IMR-90 (cell line): Measurements from ENCODE around the gene COL27A1. TPM values are rescaled to one million over a fixed set of nuclear protein-coding genes. Genes with fewer than 3 reads are reported as not detected.

Experiments used
- ATAC-seq: fragments of 200-7000 bp; cut with Tn5 transposase; 2 replicates; pipeline ENCODE4 v1.9.1; 2020; ENCODE audit warnings: low read depth, mild to moderate bottlenecking, moderate library complexity
- BruUV-seq: library from RNA; stranded (reverse); fragments of 400-500 nt; replicated peaks from 2 replicates; lab custom pipeline; 2021; lab: Mats Ljungman, UMichigan
- CTCF ChIA-PET: fragments of 300-600 bp; formaldehyde crosslinking; extraction: SDS; loops from one replicate; lab custom pipeline; 2021; ENCODE audit warnings: antibody characterized with exemption; lab: Yijun Ruan, JAX
- POLR2A ChIA-PET: fragments of 300-600 bp; sonication (Branson Sonifier 250); formaldehyde crosslinking; loops from one replicate; lab custom pipeline; 2022; ENCODE audit warnings: antibody characterized with exemption; ENCODE audit not compliant: unreplicated experiment; lab: Charles Lee
- DNase-seq: peaks from one replicate; pipeline ENCODE4 v3.0.0; 2013
- H2AFZ ChIP-seq: replicated peaks from 2 replicates; pipeline ENCODE3; 2013; ENCODE audit warnings: low read length, mild to moderate bottlenecking; ENCODE audit not compliant: poor library complexity
- H2AK5ac ChIP-seq: 2 replicates; pipeline ENCODE4 v1.6.1; 2013; ENCODE audit warnings: low read depth, low read length, inconsistent platforms
- H2AK9ac ChIP-seq: replicated peaks from 2 replicates; pipeline ENCODE3; 2013; ENCODE audit warnings: mild to moderate bottlenecking, low read depth, low read length, moderate library complexity; ENCODE audit not compliant: poor library complexity
- H2BK120ac ChIP-seq: 2 replicates; pipeline ENCODE4 v1.6.1; 2013; ENCODE audit warnings: low read depth, low read length, inconsistent platforms
- H2BK15ac ChIP-seq: 3 replicates; pipeline ENCODE4 v1.6.1; 2013; ENCODE audit warnings: low read depth, low read length, inconsistent platforms
- H2BK20ac ChIP-seq: 2 replicates; pipeline ENCODE4 v1.6.1; 2013; ENCODE audit warnings: low read depth, mild to moderate bottlenecking, inconsistent platforms, low read length, moderate library complexity
- H2BK5ac ChIP-seq: 2 replicates; pipeline ENCODE4 v1.6.1; 2013; ENCODE audit warnings: mild to moderate bottlenecking, low read depth, low read length, inconsistent platforms; ENCODE audit not compliant: poor library complexity, severe bottlenecking
- H3K14ac ChIP-seq: replicated peaks from 2 replicates; pipeline ENCODE4 v1.6.1; 2013; ENCODE audit warnings: low read depth, low read length, inconsistent platforms
- H3K18ac ChIP-seq: 2 replicates; pipeline ENCODE4 v1.6.1; 2013; ENCODE audit warnings: low read depth, low read length, control low read depth
- H3K23ac ChIP-seq: 2 replicates; pipeline ENCODE4 v1.6.1; 2013; ENCODE audit warnings: low read depth, low read length, inconsistent platforms
- H3K27ac ChIP-seq: 2 replicates; pipeline ENCODE4 v1.5.1; 2013; ENCODE audit warnings: mild to moderate bottlenecking, control low read depth, low read length; ENCODE audit not compliant: insufficient read depth
- H3K27me3 ChIP-seq: 2 replicates; pipeline ENCODE4 v1.6.1; 2013; ENCODE audit warnings: low read length; ENCODE audit not compliant: control insufficient read depth, insufficient read depth
- H3K36me3 ChIP-seq: 2 replicates; pipeline ENCODE4 v1.6.1; 2013; ENCODE audit warnings: low read length, mixed read lengths; ENCODE audit not compliant: control insufficient read depth, insufficient read depth
- H3K4ac ChIP-seq: 2 replicates; pipeline ENCODE4 v1.6.1; 2013; ENCODE audit warnings: low read depth, low read length, inconsistent platforms
- H3K4me1 ChIP-seq: 2 replicates; pipeline ENCODE4 v1.6.1; 2013; ENCODE audit warnings: low read length, mixed read lengths; ENCODE audit not compliant: control insufficient read depth, insufficient read depth
- H3K4me2 ChIP-seq: 2 replicates; pipeline ENCODE4 v1.6.1; 2013; ENCODE audit warnings: low read depth, mild to moderate bottlenecking, control low read depth, low read length, moderate library complexity
- H3K4me3 ChIP-seq: 2 replicates; pipeline ENCODE4 v1.5.1; 2013; ENCODE audit warnings: low read depth, mild to moderate bottlenecking, control low read depth, low read length, moderate library complexity; ENCODE audit not compliant: insufficient read depth
- H3K56ac ChIP-seq: 2 replicates; pipeline ENCODE4 v1.6.1; 2013; ENCODE audit warnings: low read length, inconsistent platforms; ENCODE audit not compliant: insufficient read depth; ENCODE audit errors: extremely low read depth
- H3K79me1 ChIP-seq, 2 experiments: 2 replicates each; pipeline ENCODE4 v1.6.1; 2013; ENCODE audit warnings: low read length in 2 of 2, inconsistent platforms in 1 of 2, low read depth in 1 of 2
- H3K9ac ChIP-seq: 2 replicates; pipeline ENCODE4 v1.6.1; 2013; ENCODE audit warnings: low read depth, low read length, control low read depth
- H3K9me1 ChIP-seq: 2 replicates; pipeline ENCODE4 v1.6.1; 2013; ENCODE audit warnings: low read length, inconsistent platforms; ENCODE audit not compliant: insufficient read depth
- H3K9me3 ChIP-seq: 2 replicates; pipeline ENCODE4 v1.6.1; 2013; ENCODE audit warnings: low read length; ENCODE audit not compliant: control insufficient read depth, insufficient read depth
- H4K20me1 ChIP-seq: 2 replicates; pipeline ENCODE4 v1.6.1; 2013; ENCODE audit warnings: low read length, inconsistent platforms; ENCODE audit not compliant: insufficient read depth
- H4K5ac ChIP-seq: 2 replicates; pipeline ENCODE4 v1.6.1; 2013; ENCODE audit warnings: mild to moderate bottlenecking, low read depth, low read length, control low read depth
- H4K8ac ChIP-seq, 2 experiments: 2 replicates each; pipeline ENCODE4 v1.6.1; 2013; ENCODE audit warnings: low read depth in 2 of 2, low read length in 2 of 2, control low read depth in 1 of 2, inconsistent platforms in 1 of 2
- H4K91ac ChIP-seq: 2 replicates; pipeline ENCODE4 v1.6.1; 2013; ENCODE audit warnings: low read depth, low read length, inconsistent platforms; ENCODE audit not compliant: insufficient read depth
- BHLHE40 ChIP-seq: fragments of 150-350 bp; IDR thresholded peaks from 2 replicates; pipeline ENCODE4 v1.6.1; 2016; ENCODE audit warnings: mild to moderate bottlenecking, low read depth, low read length
- CEBPB ChIP-seq: IDR thresholded peaks from 2 replicates; pipeline ENCODE4 v1.6.1; 2012; ENCODE audit warnings: low read depth, low read length, improper control_type of control experiment
- CHD1 ChIP-seq: IDR thresholded peaks from 2 replicates; pipeline ENCODE4 v1.6.1; 2012; ENCODE audit warnings: low read depth, low read length, improper control_type of control experiment
- FOS ChIP-seq: fragments of 150-350 bp; IDR thresholded peaks from 2 replicates; pipeline ENCODE4 v1.6.1; 2016; ENCODE audit warnings: low read depth, low read length
- MAFK ChIP-seq: IDR thresholded peaks from 2 replicates; pipeline ENCODE4 v1.6.1; 2012; ENCODE audit warnings: low read depth, low read length, improper control_type of control experiment
- MAZ ChIP-seq: IDR thresholded peaks from 2 replicates; pipeline ENCODE4 v1.6.1; 2012; ENCODE audit warnings: low read depth, mild to moderate bottlenecking, low read length, improper control_type of control experiment, moderate library complexity, borderline replicate concordance
- NFE2L2 ChIP-seq: fragments of 150-350 bp; IDR thresholded peaks from 2 replicates; pipeline ENCODE4 v1.6.1; 2016; ENCODE audit warnings: low read depth, mild to moderate bottlenecking, low read length
- POLR2A ChIP-seq: IDR thresholded peaks from 2 replicates; pipeline ENCODE4 v1.6.1; 2012; ENCODE audit warnings: mild to moderate bottlenecking, low read depth, low read length
- RAD21 ChIP-seq: IDR thresholded peaks from 2 replicates; pipeline ENCODE4 v1.6.1; 2012; ENCODE audit warnings: low read length, improper control_type of control experiment
- RFX5 ChIP-seq: IDR thresholded peaks from 2 replicates; pipeline ENCODE4 v1.8.0; 2012; ENCODE audit warnings: low read depth, mild to moderate bottlenecking, low read length, moderate library complexity
- SMC3 ChIP-seq: fragments of 150-350 bp; IDR thresholded peaks from 2 replicates; pipeline ENCODE4 v1.6.1; 2016; ENCODE audit warnings: low read depth, mild to moderate bottlenecking, antibody characterized with exemption, low read length, moderate library complexity
- WGBS, 2 experiments: methylation state at CpG; one replicate each; pipeline versions ENCODE4 v1.1.5 to v1.1.7; 2013; ENCODE audit warnings: missing lambda C conversion rate in 2 of 2; ENCODE audit not compliant: insufficient read length in 1 of 2; ENCODE audit errors: extremely low coverage in 2 of 2; 5-methylcytosine and 5-hydroxymethylcytosine counted together
- dilution Hi-C: fragments of 300-500 bp; cut with HindIII; formaldehyde crosslinking; loops from one replicate; pipeline ENCODE4 v1.14.3; 2018; ENCODE audit warnings: low sequenced_read_pairs; ENCODE audit not compliant: unreplicated experiment
- in situ Hi-C: fragments of 300-500 bp; cut with MboI; formaldehyde crosslinking; loops from 3 replicates; pipeline ENCODE4 v1.14.3; 2019; ENCODE audit warnings: low sequenced_read_pairs, inconsistent platforms, mixed read lengths
- intact Hi-C: fragments of 100-400 bp; cut with micrococcal nuclease; formaldehyde crosslinking; loops from 2 replicates; pipeline ENCODE4 v1.10.0; 2022
- polyA plus RNA-seq, 3 experiments: library from polyadenylated mRNA; depleted of rRNA; stranded (reverse); fragments of >200 nt; gene quantifications; 2 replicates each; pipeline ENCODE4 v1.2.3, GENCODE V29; 2012; ENCODE audit warnings: low replicate concordance in 1 of 3
- total RNA-seq: library from RNA; depleted of rRNA; stranded (reverse); fragments of >200 nt; gene quantifications from 2 replicates; pipeline ENCODE4 v1.2.3, GENCODE V29; 2012
- TF ChIP-seq, protein P1 (sequence below): conservative IDR thresholded peaks from 2 replicates; pipeline ENCODE4 v1.5.1; 2012; ENCODE audit warnings: mild to moderate bottlenecking, low read depth, low read length, improper control_type of control experiment
- TF ChIP-seq, protein P2 (sequence below): fragments of 150-350 bp; IDR thresholded peaks from 2 replicates; pipeline ENCODE4 v1.6.1; 2017; ENCODE audit warnings: mild to moderate bottlenecking, antibody characterized with exemption, low read length, low read depth
- TF ChIP-seq, protein P3 (sequence below): fragments of 150-350 bp; IDR thresholded peaks from 2 replicates; pipeline ENCODE4 v1.6.1; 2016; ENCODE audit warnings: low read depth, mild to moderate bottlenecking, low read length, moderate library complexity, borderline replicate concordance

The COL27A1 gene
- total and polyA plus RNA-seq, 2 of the 4 experiments (the other 2 are of a cell fraction): 3.2 to 18.3 TPM

DNA sequence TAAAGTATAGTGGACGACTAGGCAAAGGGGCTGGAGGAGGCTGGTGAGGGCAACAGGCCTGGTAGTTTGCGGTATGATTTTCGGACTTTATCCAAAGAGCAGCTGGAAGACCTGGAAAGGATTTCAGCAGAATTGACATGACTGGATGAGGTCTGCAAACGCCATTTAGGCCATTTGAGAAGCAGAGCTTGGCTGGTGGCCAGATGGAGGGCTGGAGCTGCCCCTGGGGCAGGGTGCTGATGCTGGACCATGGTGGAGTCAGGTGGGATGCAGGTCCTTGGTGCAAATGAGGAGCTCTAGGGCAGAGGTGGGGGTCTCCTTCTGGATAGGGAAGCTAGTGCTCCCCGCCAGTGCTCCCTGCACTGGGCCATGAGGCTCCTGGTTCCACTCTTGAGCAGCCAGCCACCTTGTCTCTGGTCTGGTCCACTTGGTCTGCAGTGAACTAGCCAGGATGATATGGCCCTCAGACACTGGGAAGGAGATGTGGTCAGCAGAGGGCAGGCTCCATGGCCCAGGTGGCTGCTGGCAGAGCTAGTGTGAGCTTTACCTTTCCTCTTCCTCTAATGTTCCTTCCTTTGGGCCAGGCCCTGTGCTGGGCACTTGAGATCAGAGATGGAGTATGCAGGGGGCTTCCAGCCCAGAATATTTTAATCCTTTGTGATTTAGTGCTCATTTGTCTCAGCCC, 31.4 kb downstream of the COL27A1 start (continued):
- TF ChIP-seq CHD1: no peak

DNA sequence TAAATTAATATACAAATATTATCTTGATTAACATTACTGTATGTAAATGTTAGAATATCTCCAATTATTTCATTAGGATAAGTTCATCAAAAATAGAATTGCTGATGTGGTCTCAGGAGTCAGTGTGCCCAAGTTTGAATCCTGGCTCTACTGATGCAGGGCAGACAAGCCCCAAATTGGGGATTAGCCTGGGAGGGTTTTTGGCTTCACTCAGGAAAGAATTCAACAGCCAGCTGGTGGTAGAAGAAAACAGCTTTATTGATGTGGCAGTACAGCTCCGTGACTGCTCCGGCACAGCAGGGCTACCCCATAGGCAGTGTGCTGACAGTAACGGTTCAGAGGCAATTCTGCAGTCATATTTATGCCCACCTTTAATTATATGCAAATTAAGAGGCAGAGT, 32.5 kb downstream of the COL27A1 start:
- no CpG with 5 or more reads among the region's 3 CpGs for WGBS, 2 experiments
- no peak overlapping the region for H3K4me2 ChIP-seq
- H3K36me3 ChIP-seq: peaks cover 8% of the 10 kb centered on the region
- TF ChIP-seq FOS (no peak), RAD21 (no peak), SMC3 (no peak), CEBPB (no peak), MAZ (no peak), MAFK (no peak), POLR2A (no peak), RFX5 (no peak), NFE2L2 (no peak), BHLHE40 (no peak)
- TF ChIP-seq, protein P1, sequence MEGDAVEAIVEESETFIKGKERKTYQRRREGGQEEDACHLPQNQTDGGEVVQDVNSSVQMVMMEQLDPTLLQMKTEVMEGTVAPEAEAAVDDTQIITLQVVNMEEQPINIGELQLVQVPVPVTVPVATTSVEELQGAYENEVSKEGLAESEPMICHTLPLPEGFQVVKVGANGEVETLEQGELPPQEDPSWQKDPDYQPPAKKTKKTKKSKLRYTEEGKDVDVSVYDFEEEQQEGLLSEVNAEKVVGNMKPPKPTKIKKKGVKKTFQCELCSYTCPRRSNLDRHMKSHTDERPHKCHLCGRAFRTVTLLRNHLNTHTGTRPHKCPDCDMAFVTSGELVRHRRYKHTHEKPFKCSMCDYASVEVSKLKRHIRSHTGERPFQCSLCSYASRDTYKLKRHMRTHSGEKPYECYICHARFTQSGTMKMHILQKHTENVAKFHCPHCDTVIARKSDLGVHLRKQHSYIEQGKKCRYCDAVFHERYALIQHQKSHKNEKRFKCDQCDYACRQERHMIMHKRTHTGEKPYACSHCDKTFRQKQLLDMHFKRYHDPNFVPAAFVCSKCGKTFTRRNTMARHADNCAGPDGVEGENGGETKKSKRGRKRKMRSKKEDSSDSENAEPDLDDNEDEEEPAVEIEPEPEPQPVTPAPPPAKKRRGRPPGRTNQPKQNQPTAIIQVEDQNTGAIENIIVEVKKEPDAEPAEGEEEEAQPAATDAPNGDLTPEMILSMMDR: no peak
- TF ChIP-seq, protein P2, sequence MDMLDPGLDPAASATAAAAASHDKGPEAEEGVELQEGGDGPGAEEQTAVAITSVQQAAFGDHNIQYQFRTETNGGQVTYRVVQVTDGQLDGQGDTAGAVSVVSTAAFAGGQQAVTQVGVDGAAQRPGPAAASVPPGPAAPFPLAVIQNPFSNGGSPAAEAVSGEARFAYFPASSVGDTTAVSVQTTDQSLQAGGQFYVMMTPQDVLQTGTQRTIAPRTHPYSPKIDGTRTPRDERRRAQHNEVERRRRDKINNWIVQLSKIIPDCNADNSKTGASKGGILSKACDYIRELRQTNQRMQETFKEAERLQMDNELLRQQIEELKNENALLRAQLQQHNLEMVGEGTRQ: no peak
- TF ChIP-seq, protein P3, sequence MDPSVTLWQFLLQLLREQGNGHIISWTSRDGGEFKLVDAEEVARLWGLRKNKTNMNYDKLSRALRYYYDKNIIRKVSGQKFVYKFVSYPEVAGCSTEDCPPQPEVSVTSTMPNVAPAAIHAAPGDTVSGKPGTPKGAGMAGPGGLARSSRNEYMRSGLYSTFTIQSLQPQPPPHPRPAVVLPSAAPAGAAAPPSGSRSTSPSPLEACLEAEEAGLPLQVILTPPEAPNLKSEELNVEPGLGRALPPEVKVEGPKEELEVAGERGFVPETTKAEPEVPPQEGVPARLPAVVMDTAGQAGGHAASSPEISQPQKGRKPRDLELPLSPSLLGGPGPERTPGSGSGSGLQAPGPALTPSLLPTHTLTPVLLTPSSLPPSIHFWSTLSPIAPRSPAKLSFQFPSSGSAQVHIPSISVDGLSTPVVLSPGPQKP: no peak

More for the DNA sequence above, 32.5 kb downstream of the COL27A1 start:
- Histone ChIP-seq H3K9me3 (peaks cover 2% of the 10 kb centered on the region; the same call in 1 of the 2 replicates), H4K5ac (no peak overlapping the region), H2BK5ac (no peak overlapping the region), H3K27me3 (no peaks in the 10 kb centered on the region), H2BK20ac (no peak overlapping the region), H3K9ac (no peak overlapping the region), H3K23ac (no peak overlapping the region), H3K4me3 (no peak overlapping the region), H3K27ac (no peak overlapping the region), H2AFZ (no peak overlapping the region), H3K56ac (no peak overlapping the region), H2BK120ac (no peak overlapping the region), H2AK5ac (no peak overlapping the region), H4K8ac (no peak overlapping the region), H3K18ac (no peak overlapping the region), H2AK9ac (no peak overlapping the region), H3K14ac (no peak overlapping the region), H3K9me1 (peaks cover 15% of the 10 kb centered on the region), H2BK15ac (no peak overlapping the region), H3K4ac (no peak overlapping the region), H4K91ac (no peak overlapping the region), H3K79me1 (peaks cover 0 to 17% of the 10 kb centered on the region in 2 experiments; a peak in 3 of 4 replicates), H4K20me1 (no peaks in the 10 kb centered on the region), H3K4me1 (peaks cover 8% of the 10 kb centered on the region; the same call in 1 of the 2 replicates)
- intact Hi-C loops (no loop called here), in situ Hi-C loops (no loop called here), dilution Hi-C loops (no loop called here)
- POLR2A ChIA-PET: no interaction called here
- ATAC-seq (no peak), DNase-seq (no peak)
- CTCF ChIA-PET: interaction anchor here (0.7 to 0.8 kb wide), 2 partner anchors 13 to 54 kb away, joined by 3 read pairs; no protein-coding TSS in a partner anchor
- BruUV-seq: no TSS peak
